Superior temporal gyrus (tissue), 1 donor: ENCODE measurements around the gene RHOJ.
"Not testable (repeated sequence)": the region's sequence is repeated elsewhere in the genome, so short reads cannot be mapped to it uniquely, and the experiment has no call there.

Experiments used
- DNase-seq: peaks from one replicate; pipeline ENCODE4 v3.0.0-alpha.2; 2016; ENCODE audit errors: extremely low spot score

The RHOJ gene

DNA sequence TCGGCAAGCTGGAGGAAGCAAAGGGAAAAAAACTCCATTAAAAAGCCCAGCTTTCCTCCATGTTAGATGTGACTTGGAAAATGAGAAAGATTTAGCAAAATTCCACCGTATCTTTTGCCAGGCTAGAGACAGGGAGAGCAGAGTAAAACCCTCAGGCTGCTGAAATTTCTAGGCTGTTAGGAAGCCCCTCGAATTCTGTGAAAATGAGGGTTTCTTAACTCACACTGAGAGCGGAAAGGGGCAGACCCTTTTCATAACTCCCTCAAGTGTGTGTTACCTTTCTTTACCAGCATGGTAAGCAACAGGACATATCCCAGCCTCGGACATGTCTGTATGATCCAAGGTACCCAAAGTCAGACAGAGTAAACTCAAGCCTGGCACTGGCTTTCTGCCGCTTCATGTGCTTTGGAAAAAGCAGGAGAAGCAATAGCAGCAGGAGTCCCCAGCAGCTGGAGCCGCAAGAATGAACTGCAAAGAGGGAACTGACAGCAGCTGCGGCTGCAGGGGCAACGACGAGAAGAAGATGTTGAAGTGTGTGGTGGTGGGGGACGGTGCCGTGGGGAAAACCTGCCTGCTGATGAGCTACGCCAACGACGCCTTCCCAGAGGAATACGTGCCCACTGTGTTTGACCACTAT, at the start of gene RHOJ:
Gene RHOJ, plus strand, starts transcription at position 37 of the 637 bp plus-strand sequence. Its CDS starts 427 bp downstream, at position 464.
- DNase-seq: no peak

DNA sequence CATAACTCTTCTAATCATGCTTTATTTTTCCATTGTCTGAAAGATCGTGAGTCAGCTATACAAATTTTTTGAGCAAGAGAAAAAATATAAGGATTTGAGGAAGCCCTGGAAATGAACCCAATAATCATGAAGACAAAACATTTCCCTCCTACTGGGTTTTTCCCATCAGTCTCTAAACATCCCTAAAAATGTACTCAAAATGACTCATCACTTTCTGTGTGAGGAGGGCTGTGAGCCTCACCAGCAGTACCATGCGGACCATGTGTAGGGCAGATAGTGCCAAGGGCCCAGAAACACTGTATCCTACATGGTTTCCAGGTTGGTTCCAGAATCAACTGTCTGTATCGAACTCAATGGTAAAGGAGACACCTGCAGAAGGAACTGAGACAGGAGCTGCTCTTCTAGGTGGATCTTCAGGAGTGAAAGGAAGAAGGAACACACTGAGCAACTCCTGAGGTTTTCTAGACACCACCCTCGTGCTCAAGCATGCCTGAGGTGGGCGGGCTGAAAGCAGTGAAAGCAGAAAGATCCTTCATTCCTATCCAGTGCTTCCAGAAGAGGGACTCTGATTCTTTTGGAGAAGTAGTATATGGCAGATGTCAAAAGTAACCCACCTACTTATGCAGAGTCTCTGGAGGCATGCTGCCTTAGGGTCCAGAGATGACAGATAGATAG, 48.6 kb upstream of the RHOJ start:
- DNase-seq: no peak

DNA sequence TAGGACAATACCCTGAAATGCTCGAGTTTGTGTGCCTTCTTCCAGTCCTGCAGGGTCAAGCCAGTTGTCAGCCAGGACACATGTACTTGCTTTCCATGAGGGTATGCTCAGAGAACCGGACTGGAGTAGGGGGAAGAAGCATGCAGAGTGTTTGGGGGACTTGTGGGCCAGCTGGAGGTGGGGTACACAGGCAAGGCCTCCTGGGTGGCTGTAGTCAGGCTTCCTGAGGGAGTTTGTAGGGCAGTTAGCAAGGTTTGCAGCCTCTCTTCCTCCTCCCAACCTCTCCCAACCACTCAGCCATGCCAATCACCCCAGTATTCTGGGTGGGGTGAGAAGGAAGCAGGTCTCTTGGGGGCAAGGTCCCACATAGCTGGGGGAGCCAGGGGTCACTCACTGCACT, 47.0 kb upstream of the RHOJ start:
- DNase-seq: no peak

DNA sequence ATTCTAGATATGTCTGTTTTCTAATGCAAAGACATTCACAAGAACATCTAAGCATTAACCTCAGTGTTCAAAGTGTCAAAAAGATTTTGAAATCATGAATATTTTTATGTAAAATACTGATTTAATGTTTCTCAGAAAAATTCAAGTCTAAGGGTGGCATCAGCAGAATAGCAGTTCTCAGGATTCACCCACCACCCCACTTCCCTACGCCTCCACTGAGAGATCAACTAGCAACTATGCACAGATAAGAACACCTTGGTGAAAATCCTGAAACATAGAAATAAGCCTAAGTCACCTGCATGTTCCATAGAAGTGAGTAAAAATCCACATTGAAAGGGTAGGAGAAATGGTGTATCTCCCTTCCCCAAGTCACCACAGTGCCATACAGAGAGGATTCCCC, 40.9 kb upstream of the RHOJ start:
- no peak for DNase-seq

DNA sequence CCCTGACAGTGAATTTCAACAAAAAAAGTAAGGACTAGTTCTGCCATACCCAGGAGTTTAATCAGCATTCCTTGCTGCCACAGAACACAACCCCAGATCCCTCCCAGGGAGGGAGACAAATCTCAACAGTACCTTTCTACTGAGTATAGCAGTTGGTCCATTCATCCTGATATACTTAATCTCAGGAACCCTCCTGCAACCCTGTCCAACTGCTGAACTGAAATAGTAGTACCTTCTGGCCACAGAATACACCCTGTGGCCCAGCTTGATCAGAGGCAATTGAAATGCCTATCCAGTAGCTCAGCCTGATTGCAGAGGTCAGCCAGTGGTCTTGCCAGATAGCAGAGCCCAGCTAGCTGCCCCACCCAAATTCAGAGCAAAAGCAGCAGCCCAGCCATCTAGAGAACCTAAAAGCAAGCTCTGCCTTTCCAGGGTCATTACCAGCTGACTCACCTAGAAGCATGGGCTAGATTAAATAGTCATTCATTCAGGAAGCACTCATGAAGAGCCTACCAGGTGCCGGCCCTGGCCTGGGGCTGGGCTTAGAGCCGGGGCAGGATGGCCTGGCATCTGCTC, 40.0 kb upstream of the RHOJ start:
- no peak for DNase-seq

DNA sequence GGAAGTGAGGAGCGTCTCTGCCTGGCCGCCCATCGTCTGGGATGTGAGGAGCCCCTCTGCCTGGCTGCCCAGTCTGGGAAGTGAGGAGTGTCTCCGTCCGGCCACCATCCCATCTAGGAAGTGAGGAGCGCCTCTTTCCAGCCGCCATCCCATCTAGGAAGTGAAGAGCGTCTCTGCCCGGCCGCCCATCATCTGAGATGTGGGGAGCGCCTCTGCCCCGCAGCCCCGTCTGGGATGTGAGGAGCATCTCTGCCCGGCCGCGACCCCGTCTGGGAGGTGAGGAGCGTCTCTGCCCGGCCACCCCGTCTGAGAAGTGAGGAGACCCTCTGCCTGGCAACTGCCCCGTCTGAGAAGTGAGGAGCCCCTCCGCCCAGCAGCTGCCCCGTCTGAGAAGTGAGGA, 39.0 kb upstream of the RHOJ start:
- DNase-seq: not testable (repeated sequence)

DNA sequence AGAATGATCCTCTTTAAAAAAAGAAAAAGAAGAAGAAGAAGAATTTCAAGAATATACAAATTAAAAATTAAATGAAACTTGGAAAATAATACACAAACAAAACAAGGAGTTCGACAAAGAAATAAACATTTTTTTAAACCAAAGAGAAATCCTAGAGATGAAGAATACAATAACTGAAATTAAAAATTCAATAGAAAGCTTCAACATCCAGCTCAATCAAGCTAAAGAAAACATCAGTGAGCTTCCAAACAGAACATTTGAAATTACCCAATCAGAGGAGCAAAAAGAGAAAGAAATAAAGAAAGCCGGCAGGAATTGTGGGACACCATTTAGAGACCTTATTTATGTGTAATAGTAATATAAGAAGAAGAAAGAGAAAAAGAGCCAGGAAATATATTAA, 37.2 kb upstream of the RHOJ start:
- no peak for DNase-seq

DNA sequence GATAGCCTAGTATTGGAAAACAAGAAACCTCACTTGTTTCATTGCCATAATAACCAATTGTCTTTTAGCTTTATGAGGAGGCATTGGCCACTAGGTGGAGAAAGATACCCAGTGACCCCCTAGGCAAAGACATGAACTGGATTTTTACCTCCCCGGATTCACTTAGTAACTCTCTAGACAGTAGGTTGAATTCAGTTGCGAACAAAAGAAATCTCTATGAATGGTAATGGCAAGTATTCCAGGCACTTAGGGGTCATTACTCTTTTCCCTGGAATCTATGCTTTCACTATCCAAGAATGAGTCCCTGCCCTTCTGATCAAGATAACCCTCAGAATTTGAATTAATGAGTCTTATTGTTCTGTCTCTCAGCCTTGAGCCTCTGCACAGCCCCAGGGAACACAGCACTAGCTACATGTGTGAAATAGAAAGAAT, 29.5 kb upstream of the RHOJ start:
- DNase-seq: peak; percentile 60

DNA sequence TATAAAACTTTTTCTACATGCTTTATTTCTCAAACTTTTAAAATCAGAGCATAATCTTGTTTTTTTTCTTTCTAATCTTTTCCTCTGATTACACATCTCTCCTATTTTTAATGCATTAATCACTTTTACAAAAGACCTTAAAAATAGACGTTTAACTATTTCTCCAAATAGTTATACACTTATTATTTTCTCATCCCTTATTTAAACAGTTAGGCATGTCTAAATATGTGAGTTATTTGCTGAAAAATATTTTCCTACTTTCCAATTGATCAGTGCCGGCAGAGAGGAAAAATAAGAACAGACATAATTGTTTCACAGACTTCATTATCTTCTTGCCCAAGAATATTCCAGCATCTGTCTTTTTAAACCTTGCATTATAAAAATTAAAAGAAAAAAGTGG, 28.7 kb upstream of the RHOJ start:
- DNase-seq: no peak

DNA sequence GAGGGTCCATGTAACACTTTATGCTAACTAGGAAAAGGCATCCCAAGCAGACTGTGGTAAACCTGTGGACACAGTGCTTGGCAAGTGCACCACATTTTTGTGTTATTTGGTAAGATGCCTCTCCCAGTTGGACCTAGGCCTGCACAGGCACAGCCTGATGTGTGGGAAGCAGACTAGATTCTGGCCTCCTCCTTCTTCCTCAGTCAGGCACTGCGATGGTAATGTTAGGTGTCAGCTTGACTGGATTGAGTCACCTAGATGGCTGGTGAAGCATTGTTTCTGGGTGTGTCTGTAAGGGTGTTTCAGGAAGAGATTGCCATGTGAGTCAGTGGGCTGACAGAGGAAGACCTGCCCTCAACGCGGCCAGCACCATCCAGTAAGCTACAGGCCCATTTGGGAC, 25.3 kb upstream of the RHOJ start:
- DNase-seq: no peak

DNA sequence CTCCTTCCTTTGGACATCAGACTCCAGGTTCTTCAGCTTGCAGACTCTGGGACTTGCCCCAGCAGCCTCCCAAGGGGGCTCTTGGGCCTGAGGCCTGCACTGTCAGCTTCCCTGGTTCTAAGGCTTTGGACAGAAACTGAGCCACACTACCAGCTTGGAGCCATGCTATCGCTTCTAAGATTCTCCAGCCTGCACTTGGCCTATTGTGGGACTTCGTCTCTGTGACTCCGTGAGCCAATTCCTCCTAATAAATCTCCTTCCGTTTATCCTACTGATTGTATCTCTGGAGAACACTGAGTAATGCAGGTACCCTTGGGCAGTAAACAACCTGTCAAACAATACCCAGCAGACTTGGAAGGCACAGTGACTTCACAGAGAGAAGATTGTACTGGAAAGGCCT, 24.9 kb upstream of the RHOJ start:
- no peak for DNase-seq

DNA sequence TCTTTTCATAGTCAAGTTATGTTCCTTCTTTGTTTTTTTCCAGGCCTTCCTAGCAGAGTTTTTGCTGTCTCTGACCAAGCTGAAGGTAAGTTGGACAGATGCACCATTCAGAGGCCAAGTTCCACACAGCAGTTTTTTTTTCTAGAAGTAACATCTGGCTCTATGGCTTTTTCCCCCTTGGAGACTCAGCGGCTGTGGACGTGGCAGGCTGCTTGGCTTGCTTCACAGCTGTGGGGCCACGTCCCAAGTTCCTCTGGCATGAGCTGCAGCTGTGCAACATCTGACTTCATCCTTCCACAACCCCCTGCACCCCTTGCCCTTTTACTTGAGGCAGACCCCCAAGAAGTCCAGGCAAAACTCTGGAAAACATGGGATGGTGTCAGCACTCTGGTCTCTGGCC, 24.2 kb upstream of the RHOJ start:
- DNase-seq: no peak

DNA sequence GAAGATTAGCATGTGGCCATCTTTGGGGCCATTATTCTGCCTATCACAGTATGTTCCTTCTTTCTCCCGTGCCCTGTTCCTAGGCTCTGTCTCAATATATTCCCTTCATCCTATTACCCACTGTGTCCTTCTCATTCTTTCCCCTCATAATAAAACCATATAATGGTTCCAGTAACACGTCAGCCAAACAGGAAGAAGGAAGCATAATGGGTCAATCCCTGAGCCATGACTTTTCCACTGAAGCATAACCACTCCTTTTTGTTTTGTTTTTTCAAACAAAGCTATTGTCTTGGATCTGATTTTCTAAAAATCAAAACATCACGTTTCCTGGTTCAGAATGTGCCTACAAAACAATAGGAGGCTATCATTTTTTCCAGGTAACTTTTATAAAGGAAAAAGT, 21.3 kb upstream of the RHOJ start:
- DNase-seq: no peak

DNA sequence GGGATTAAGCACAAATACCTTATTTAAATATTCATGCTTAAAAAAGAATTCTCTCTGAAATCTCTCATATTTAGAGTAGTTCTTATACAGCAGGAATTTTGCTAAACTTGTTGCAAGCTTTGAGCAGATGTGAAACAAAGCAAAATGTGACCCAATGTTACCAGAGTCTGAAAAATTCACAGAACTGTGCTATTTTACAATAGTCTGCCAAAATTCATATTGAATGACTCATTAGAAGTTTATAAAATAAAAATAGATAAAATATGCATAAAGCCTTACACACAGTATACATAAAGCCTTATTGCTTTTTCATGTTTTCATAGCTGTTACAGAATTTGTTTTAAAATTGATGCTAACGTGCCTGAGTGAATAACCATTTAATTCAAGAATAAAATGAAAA, 17.8 kb upstream of the RHOJ start:
- DNase-seq: no peak

DNA sequence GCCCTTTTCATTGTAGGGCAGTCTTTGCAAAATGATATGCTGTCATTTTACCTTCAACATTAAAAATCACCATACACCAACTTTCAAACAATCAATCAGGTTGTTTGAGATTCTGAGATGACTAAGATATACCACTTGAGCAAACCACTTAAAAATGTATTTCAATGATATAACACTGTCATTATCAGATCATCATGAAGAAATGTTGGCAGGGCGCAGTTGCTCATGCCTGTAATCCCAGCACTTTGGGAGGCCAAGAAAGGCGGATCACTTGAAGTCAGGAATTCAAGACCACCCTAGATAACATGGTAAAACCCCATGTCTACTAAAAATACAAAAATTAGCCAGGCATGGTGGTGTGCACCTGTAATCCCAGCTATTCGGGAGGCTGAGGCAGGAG, 13.0 kb upstream of the RHOJ start:
- no peak for DNase-seq

DNA sequence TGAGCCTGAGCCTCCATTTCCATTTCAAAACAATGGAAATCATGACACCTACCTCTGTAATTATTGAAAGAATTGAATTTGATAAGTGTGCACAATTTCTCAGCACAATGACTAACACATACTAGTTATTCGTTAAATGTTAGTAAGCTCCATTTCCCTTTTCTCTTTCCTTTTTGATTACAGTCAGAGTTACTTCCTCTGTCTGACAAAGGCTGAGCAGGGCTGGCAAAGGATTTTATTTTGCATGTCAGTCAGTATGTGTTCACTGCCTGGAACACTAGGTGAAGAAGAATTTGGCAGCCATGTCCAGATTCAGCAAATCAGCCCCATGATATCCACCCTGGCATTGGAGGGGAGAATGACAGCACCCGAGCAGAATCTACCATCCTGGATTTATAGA, 12.2 kb upstream of the RHOJ start:
- no peak for DNase-seq

DNA sequence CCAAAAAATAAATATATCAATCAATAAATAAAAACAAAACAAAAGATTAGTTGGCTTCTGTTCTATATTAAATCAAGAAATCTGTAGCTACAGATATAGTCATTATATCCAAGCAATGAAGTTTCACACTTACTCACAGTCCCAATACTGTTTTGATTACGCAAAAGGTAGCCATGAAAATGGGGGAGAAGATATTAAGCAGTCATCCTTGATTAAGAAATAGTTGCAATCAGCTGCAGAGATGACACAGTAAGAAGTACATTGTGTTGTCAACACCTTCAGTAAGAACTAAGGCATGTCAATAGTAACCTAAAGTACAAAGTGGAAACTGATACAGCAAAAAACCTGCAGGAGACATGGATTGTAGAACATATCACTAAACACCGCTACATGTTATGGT, 11.0 kb upstream of the RHOJ start:
- DNase-seq: no peak

DNA sequence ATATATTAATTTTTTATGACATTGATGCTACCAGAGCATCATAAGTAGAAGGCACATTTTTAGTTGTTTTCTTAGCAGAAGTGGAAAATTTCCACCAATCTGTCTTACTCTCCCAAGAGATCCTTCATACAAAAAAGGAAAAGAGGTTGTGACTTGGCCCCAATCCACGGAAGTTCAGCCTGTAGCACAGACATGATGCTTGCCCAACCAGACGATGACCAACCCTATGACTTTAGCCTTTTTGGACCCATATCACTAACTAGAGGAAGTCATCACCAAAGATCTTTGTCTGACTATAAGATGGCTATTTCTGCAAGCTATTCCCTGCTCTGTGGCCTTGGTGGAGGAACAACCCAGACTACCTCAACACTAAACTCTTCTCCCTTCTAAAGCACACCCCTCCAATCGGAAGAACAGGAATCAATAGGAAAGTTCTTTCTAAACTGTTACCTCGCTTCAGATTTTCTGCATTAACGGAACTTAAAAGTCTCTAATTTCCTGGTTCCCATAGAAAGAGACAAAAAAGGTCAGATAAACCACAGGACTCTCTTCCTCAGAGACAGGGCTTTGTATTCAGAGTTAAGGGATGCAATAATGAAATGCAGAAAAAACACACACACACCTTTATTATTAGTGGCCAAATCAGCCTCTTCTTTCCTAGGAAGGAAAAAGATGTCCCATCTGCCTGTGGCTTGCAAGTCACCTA, 4.1 kb upstream of the RHOJ start:
- DNase-seq: no peak

DNA sequence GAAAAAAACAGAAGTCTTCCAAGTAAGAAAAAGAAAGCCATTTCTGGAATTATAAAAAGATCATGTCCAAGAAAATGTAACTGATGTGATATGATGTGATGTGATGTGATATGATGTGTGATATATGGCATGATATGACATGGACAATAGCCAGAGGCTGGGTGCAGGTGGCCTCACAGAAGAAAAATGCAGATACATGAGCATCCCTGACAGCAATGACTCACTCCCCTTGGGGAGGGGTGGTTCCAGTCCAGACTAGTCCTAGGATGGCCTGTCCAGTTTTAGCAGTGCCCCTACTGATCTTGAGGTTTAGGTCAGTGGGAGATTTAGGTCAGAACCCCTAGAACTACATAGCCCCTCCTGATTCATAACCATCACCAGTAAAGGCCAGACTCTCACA, 3.5 kb upstream of the RHOJ start:
- DNase-seq: no peak

DNA sequence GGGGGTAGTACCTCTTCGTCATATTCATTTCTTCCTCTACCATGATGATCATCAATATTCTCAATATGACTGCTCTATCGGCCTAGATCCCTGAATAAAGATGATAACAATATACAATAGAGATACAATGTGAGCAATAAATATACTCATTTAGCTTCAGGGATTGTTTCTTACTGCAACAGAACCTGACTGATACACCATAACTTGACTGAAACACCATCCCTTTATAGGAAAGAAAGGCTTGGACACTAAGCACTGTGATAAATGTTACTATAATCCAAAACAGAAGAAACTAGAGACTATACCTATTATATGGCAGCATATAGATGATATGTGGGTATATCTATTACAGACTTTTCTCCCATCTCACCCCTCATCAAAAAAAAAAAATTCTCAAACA, 1.2 kb upstream of the RHOJ start:
- DNase-seq: no peak

DNA sequence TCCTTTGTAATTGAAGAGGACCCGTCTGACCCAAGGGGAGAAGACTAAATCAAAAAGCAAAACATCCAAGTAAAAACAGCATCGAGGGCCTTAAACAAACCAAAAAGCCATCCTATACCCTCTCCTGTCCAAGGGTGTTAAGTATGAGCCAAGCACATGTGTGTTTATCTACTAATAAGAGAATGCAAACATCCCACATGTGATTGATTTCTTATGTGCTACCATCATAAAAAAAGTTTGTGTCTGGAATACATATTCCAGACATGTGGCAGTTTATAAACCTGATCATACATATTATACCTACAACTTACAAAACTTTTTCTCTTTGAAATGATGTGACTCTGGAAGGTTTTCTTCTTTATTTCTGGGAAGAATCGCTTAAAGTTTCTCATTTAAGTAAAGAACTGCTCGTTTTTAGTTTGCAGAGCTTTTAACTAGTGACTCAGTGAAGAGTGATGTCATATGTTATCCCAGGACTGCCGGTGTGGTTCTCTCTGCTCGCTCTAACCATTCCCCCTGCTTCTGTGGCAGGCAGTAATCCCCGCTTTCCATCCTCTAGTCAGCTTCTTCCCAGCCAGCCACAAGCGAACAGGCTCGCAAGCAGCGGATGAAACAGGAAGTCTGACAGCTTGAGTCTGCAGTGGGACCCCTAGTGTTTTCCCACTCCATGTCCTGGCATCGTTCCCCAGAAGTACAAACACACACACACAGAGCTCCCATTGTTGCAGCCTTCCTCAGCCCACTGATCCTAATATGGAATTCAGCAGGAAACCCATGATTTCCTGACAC, 431 bp upstream of the RHOJ start:
- DNase-seq: peak; percentile 80

DNA sequence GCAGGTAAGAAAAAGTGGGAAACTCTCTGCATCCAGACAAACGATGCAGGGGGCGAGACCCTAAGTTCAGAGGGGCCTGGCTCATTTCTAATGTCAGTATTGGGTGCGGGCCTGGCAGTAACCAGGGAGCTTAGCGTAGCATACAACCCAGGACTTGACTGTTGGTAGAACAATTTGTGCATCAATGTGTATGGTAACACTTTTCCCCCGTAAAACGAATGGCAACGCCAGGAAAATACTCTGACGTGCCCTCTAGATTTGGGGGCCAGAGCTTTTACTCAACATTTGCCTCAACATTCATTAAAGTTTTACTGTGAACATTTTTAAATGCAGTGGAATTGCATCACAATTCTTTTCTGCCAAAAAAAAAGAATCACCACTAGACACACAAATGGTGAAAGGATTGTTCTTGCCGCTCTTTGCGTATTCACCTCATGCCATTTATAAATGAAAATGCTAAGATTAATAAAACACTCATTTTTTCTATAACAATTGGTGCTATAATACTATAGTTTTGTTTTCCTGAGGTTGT, 867 bp downstream of the RHOJ start:
- DNase-seq: no peak
